NCI-H345 treated with DMSO at 0.1 percent for 48 hours (cell line): ENCODE measurements around the gene GPR15LG.

ENCODE experiments used
- DNase-seq: peaks from one replicate; lab custom pipeline; 2025; ENCODE audit not compliant: unreplicated experiment; lab: John Stamatoyannopoulos, UW

The GPR15LG gene

DNA sequence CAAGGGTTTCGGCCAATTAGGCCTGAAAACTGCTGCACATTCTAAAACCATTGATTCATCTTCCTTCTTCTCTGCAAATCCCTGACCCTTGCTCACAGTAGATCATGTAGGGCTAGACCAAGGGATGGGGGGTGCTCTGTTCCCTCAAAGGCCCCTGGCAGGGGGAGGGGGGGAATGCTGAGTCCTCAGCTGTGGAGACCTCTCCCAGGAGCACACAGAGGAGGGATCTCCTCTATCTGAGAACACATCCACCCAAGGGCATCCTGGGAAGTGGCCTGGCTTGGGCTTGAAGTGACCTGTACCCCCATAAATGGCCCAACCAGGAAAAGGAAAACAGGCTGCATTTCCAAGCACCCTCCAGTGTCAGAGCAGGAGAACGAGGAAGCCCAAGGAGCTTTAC lies 19.7 kb downstream of the GPR15LG start:
- no peak for DNase-seq

DNA sequence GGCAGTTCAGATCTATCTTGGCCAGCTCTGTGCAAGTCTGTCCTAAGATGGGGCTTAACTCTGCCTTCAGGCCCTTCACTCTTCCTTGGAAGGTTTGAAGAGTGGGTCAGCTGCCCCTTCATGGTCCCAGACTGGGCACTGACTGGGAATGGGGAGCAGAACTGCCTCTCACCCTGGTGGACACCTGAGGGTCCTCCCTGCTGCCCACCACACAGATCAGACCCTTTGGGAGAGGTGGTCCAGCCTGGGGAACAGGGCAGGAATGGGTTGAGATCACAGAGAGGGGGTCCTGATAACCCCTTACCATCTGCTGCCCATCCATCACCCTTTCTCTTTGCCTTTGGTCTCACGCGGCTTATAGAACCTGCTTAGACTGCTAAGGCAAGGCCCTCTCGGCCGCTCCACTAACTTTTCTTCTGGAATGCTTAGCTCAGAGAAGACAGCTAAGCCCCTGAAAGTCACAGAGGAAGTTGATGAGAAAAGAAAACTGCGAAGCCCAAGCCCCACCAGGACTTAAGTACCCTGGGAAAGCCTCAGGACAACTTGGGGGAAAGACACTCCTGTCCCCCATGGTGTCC lies 20.3 kb downstream of the GPR15LG start:
- no peak for DNase-seq

DNA sequence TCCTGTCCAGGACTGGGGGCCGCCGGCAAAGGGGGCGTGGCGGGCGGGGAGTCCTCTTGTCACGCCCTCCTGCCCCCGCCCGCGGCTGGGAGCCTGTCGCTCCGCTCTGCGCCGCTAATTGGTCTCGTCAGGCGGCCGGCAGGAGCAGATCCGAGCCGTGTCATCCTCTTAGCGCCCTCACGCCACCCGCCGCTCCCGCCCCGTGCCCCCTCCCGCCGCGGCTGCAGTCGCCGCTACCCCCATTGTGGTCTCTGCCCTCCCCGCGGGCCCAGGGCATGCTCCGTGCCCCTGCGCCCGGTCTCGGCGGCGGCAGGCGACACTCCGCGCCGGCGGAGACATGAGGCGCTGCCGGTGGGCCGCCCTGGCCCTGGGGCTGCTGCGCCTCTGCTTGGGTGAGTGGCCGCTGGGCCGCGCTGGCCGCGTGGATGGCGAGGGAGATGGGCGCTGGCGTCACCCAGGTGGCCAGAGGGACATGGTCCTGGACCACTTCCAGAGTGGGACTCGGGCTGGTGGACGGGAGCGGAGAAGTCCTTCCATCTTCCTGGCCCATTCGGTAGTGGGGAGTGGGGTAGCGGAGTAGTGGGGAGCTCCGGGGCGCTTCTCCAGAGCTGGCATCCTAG lies 20.9 kb downstream of the GPR15LG start, which contains the start of gene CDHR1:
Gene CDHR1 (plus strand): TSS at position 114 of the 620 bp plus-strand sequence. CDS start 224 bp downstream, at position 338.
- no peak for DNase-seq

DNA sequence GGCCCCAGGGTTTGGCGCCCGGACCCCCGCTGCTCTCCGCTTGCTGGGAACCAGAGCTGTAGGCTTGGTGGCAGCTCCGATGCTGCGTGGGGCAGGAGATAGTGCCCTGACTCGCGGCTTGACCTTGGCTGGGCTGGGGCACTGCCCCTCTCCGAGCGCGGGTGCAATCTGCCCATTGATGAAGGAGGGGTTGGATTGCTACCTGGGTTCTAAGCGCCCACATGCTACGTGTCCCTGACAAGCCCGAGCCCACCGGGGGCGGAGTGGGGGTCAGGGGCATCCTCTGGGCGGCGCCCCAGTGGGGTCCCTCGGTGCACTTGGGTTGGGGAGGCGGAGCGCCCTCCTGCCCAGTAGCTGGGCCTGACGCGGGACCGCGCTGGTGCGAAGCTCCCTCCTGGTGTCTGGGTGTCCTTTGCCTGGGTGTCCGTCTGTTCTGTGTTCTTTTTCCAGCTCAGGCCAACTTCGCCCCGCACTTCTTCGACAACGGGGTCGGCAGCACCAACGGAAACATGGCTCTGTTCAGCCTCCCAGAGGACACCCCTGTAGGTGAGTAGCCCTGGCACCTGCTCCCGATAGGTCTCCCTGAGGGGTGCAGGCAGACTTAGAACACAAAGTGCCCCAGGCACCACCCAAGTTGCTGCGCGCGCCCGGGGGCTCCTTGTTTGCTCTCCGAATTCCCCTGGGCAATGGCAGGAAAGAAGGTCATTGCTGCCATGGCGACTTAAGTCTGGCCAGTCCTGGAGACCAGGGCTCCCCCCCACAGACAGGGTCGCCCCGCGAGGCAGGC lies 21.6 kb downstream of the GPR15LG start:
- DNase-seq = peak; percentile 5

DNA sequence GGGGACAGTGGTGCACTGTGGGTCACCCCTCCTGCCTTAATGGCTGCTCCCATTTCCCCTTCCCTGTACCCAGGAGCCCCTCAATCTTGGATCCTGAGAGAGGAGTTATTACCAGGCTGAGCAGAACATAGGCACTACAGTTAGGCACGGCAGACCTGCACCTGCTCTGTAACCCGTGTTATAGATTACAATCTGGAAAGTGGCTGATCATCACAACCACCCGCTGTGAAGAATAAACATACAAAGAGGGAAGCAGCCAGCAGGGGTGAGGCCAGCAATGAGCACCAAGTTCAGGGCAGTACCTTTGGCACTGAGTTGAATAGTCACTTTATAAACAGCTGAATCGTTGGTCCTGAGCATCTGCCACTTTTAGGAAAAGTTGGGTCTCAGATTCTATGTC lies 22.5 kb downstream of the GPR15LG start:
- DNase-seq = peak; percentile 74

DNA sequence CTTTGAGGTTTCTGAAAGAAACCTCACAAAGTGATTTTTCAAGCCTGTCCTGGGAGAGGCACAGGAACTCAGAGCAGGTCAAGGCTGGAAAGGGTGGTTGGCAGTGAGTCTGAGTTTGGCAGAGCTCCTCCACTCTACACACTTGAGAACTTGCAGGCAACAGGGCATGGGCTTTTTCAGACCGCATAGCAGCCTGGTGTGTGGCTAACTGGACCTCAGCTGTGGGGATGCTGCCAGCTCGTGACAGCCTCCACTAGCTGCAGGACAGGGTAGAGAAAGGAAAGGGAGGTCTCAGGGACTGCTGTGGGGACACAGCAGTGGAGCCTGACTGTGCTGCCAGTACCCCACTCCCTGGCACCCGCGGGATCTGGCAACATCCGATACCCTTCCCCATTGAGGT lies 23.3 kb downstream of the GPR15LG start:
- no peak for DNase-seq

DNA sequence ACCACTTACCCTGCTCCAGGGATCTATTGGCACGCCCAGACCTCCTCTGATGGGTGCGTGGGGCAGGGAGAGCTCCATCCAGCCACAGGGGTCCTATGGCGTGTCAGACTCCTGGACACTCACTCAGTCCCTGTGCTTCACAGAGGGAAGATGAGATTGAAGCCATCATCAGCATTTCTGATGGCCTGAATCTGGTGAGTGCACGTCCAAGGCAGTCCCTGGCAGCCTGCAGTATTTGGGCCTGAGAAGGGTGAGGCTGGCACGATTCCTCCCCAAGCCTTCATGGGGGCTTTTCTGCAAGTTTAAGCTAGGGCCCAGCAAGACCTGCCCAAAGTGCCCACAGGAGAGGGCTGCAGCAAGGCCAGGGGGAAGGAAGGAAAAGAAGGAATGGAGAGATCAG lies 24.0 kb downstream of the GPR15LG start:
- DNase-seq = no peak

DNA sequence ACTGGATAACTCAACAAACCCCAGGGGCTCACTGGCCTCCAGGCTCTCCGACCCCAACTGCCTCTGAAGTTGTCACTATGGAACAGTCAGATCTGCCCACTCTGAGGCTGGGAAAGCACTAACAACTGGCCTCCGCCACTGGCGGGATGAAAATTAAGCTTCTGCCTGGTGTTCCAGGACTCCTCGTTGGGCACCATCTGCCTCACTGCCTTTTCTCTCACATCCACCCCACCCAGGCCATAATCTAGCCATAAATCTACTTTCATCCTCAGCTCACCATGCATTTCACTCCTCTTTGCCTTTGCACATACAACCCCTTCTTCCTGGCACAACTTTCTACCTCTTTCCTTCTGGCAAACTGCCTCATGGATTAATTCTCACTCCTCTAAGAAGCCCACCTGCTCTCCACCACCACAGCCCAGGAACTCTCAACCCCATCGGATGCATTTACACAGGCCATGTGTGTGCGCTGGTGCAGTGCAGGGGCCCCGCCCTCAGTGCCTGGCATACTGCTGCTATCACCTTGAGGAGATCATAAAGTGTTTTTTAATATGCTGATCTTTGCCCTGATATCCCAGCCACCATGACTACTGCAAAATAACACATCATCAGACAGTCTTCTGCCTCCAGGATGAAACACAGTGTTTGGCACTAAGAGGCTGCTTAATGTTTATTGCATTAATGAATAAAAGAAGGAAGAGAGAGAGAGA lies 24.8 kb downstream of the GPR15LG start:
- DNase-seq = no peak

DNA sequence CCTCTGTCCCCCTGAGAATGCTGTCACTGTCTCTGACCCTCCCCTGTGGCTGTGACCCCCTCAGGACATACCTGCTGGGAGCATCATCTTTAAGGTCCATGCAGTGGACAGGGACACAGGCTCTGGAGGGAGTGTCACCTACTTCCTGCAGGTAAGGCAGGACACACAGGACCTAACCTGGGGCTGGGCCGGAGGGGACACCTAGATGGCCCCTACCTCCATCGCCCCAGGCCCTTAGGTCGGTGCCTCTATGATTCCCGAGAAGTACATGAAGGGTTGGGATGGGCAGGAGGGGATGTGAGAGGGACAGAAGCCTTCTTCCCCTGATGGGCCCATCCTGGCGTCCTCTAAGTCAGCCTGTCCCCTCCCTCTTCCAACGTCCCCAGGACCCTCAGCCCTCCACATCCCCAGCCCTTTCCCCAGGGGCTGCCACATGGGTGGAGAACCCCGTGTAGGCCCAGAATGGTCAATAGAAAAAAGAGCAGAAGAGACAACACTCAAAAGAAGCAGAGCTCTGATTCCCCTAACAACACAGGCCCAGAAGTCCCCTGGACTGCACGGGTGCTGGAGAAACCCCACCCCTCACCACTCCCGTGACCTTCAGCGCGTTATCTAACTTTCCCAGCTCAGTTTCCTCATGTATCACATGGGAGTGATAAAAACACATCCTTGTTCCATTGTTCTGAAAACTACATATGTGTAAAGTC lies 27.1 kb downstream of the GPR15LG start:
- DNase-seq = no peak

DNA sequence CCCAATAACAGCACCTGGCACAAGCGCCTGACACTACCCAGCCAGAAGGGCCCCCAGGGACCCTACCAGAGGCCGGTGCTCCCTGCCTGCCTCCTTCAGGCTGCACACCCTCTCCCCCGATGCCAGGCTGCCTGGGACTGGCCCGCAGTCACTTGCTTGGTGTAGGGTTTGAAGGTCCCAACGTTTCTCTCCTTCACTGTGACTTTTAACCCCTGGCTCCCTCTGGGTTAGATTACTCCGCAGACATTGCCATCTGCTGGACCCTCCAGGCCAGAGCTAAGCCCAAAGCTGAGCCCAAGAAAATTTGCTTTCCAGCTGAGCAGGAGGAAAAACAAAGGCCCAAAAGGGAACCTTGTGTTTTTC lies 27.6 kb downstream of the GPR15LG start:
- DNase-seq = no peak

DNA sequence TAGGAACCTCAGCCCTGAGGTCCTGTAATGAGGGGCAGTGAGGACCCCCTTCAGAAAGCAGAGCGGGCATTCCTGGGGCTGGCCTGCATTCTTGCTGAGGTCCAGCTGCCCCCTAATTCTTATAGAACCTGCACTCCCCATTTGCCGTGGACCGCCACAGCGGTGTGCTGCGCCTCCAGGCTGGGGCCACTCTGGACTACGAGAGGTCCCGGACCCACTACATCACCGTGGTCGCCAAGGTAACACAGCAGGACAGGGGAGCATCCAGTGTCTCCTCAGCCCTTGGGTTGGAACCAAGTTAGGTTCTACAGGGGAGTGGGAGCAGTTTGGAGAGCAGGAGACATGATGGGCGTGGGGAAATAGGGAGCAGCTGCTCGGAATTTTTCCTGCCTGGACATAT lies 28.1 kb downstream of the GPR15LG start:
- no peak for DNase-seq

DNA sequence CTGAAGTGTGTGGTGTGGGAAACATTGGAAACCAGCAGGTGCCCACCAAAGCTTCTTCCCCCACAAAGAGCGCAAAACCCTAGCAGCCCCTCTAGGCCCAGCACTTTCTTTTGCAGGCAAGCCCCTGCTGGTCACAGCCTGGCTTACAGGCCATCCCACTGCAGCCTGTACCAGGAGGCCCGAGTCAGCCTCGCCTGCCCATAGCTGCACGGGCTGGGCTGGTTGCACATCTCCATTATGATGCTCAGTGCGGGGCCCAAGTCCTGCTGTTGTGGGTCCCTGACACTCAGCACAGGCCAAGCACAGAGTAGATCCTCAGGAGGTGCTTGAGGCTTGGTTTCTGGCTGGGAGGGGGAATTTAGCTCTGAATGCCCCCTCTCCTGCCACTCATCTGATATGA lies 28.7 kb downstream of the GPR15LG start:
- no peak for DNase-seq

DNA sequence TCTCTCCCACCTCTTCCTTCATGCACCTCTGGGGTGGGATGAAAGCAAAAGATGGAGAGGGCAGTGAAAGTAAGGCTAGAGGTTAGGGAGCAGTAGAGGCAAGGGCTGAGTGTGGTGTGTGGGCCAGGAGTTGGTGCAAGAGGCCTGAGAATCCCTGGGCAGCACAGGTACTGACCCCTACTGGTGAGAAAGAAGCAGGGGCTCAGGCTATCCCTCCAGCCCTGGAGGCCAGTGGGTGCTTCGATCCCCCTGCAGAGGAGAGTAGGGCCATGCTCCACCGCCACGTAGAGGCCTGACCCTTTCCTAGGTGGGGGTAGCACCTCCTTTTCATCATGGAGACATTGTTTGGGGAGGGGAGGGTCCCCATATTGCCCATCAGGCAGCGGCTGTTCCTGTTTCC lies 30.5 kb downstream of the GPR15LG start:
- no peak for DNase-seq

DNA sequence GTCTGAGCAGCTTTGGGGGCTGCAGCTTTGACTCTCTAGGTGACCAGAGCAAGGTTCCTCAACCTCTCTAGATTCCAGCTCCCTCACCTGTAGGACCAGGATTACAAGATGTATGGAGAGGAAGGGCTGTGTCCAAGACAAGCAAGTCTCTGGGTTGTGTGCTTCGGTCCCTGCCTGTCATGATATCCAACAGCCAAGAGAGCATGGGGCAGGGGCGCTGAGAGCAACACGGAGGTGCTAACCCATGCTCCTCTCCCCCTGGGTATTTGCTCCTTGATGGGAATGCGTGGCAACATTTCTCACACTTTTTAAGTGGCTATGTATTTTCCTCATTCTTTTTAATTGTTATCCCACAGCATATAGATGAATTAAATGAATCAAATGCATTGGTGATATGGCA lies 31.0 kb downstream of the GPR15LG start:
- no peak for DNase-seq

DNA sequence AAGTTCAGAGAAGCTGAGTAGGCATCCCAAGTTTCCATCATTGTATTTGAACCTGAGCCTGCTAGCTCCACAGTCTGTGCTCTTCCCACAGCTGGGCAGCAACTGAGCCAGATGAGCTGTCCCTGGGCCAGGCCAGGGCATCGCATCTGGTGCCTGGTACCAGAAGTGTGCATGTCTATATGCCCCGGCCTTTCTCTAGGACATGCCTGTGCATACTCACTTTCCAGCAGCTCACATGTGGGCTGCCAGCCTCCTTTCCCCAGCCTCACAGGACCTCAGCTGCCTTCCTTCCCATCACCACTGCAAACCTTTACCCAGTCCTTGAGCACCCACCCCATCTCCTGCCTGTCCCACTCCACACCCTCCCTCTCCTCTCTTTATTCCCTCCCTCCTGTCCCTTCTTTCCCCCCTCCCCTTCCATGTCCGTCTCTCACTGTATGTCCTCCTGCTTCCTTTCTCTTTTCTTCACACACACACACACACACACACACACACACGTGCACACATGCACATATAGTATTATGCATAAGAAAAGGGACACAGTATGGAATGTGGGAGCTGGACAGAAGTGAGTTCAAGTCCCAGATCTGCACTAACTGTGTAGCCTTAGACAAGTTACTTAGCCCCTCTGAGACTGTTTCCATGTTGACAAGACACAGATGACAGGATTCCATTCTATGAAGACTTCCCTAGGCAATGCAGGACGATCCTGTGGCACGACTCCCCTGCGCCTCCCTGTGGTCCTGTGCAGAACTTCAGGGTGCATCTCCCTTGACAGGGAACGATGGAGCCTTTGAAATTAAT lies 31.6 kb downstream of the GPR15LG start:
- DNase-seq = peak; percentile 32

DNA sequence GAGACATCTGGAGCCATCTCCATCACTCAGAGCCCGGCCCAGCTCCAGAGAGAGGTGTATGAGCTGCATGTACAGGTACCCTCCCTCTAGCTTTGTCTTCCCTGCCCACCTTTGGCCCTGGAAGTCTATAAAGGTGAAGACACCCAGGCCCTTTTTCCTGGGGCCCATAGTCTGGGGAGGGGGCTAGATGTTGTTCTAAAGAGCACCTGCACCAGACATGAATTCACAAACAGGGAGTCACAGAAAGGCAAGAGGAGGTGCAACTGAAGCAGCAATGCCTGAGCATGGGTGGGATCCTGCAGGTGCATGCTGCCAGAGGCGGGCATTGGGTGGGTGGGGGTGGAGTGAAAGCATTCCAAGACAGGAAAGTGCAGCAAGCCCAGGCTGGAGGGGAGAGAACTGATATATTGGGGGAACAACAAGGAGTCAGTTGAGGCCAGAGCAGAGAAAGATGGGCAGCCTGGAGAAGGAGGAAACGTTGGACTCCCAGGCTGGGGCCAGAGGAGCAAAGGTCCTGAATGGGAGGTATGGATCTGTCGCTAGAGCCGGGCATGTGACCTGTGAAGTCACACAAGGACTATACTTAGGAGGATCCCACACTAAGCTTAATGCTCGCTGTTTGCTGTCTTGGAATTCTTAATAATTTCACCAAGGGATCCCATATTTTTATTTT lies 32.4 kb downstream of the GPR15LG start:
- no peak for DNase-seq

DNA sequence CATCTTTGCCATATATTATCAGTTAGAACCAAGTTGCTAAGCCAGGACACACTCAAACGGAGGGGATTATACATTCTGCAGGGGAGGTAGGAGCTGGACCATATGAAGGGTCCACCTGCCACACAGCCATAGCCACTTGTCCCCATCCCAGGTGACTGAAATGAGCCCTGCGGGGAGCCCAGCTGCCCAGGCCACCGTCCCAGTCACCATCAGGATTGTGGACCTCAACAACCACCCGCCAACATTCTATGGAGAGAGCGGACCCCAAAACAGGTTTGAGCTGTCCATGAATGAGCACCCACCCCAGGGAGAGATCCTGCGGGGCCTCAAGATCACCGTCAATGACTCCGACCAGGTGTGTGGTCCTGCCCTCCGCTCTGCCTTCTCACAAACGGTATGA lies 34.4 kb downstream of the GPR15LG start:
- no peak for DNase-seq

DNA sequence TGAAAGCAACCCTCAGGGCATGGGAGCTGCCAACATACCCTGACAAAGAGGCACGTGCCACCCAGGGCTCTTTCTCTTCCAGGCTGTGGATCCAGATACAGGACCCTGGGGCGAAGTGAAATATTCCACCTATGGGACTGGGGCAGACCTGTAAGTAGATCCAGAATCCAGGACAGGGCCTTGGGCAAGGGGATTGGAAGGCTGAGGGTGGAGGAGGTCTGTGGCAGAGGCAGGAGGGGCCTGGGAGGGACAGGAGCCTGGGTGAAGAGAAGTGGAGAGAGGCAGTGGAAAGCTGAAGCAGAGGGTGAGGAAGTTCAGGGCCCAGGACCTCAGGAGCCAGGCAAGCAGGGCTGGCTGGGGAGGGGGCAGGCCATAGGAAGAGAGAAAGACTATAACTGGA lies 38.0 kb downstream of the GPR15LG start:
- DNase-seq = no peak

DNA sequence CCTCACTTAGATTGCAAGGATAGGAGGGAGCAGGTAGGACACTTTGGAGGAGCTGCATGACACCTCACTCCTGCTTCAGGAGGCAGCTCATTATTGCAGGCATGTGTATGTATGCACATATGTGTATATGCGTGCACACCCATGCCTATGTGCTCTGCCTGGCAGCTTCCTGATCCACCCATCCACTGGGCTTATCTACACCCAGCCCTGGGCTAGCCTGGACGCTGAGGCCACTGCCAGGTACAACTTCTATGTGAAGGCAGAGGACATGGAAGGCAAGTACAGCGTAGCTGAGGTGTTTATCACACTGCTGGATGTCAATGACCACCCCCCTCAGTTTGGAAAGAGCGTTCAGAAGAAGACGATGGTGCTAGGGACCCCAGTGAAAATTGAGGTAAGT lies 38.4 kb downstream of the GPR15LG start:
- no peak for DNase-seq

DNA sequence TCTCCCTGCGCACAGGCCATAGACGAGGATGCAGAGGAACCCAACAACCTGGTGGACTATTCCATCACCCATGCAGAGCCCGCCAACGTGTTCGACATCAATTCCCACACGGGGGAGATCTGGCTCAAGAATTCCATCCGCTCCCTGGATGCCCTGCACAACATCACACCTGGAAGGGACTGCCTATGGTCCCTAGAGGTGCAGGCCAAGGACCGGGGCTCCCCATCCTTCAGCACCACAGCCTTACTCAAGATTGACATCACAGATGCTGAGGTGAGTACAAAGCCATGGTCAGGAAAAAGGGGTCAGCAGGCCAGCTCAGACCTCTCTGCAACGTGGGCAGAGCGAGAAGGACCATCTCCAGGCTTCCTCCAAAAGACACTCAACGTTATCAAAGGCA lies 39.5 kb downstream of the GPR15LG start:
- DNase-seq = no peak
